Measurements from ENCODE around the gene CAMTA2. TPM values are rescaled to one million over a fixed set of nuclear protein-coding genes. Genes with fewer than 3 reads are reported as not detected.

CAMTA2 gene
- total RNA-seq, 4 donors from 2014 or later: 6.9 to 19.6 (median 13.4) TPM

- WGBS, 2 donors: 73 to 86% methylated on average over 1 to 2 of the region's 4 CpGs
- no peak overlapping the region for H3K27ac ChIP-seq
- H3K36me3 ChIP-seq: no peaks in the 10 kb centered on the region
- intact Hi-C loops (cut with DNase I): no loop called here
- no peak for DNase-seq
- H3K9me3 ChIP-seq: no peaks in the 10 kb centered on the region
- no peaks in the 10 kb centered on the region for H3K27me3 ChIP-seq
- no peak overlapping the region for H3K4me3 ChIP-seq
- peaks cover 0 to 7% (median 0%) of the 10 kb centered on the region in 3 donors for H3K4me1 ChIP-seq
- TF ChIP-seq CTCF (IDR thresholded peaks at IDR 0.05): no peak
- TF ChIP-seq POLR2A (IDR thresholded peaks at IDR 0.05): no peak
Observed at GRCh38 chr17:4921320-4921719, 66.2 kb downstream of the CAMTA2 start.

- no peak for DNase-seq
- 50 to 66% methylated on average over 10 of the region's 10 CpGs for WGBS, 2 donors
- Histone ChIP-seq H3K27me3 (no peaks in the 10 kb centered on the region), H3K9me3 (no peaks in the 10 kb centered on the region), H3K27ac (peak overlapping the region in 1 of 4 donors; percentile 29), H3K36me3 (no peaks in the 10 kb centered on the region), H3K4me3 (no peak overlapping the region), H3K4me1 (peaks cover 0 to 7% (median 0%) of the 10 kb centered on the region in 3 donors)
- intact Hi-C loops (cut with DNase I): no loop called here
- no peak for TF ChIP-seq POLR2A (IDR thresholded peaks at IDR 0.05)
- TF ChIP-seq CTCF (IDR thresholded peaks at IDR 0.05): no peak
Observed at GRCh38 chr17:4920351-4921048, 67.0 kb downstream of the CAMTA2 start.

- Histone ChIP-seq H3K36me3 (no peaks in the 10 kb centered on the region), H3K27me3 (no peaks in the 10 kb centered on the region), H3K4me1 (peaks cover 0 to 7% (median 0%) of the 10 kb centered on the region in 3 donors), H3K9me3 (no peaks in the 10 kb centered on the region), H3K4me3 (no peak overlapping the region), H3K27ac (no peak overlapping the region)
- TF ChIP-seq CTCF (IDR thresholded peaks at IDR 0.05) (no peak), POLR2A (IDR thresholded peaks at IDR 0.05) (no peak)
- intact Hi-C loops (cut with DNase I): no loop called here
- 67 to 75% methylated on average over 8 of the region's 8 CpGs for WGBS, 2 donors
- no peak for DNase-seq
Observed at GRCh38 chr17:4919511-4920047, 67.9 kb downstream of the CAMTA2 start.

Small RNAs within 50 kb of the gene (small RNA-seq; reads per million reads assigned to genes)
- gene MIR6864: 0 reads per million in 4 donors
- gene MIR6865: 0 to 0.21 (median 0.14) reads per million in 4 donors

Other genes with a start within 250 kb of the CAMTA2 start
- gene ZMYND15, start 247.8 kb downstream of the CAMTA2 start, total RNA-seq: 1 to 10 TPM in 2 of 4 donors, not detected in 2; 1.1 to 1.7 TPM
- 10 to 100 TPM; 15.2 to 28.2 (median 19.5) TPM for gene CXCL16, start 247.7 kb downstream of the CAMTA2 start, total RNA-seq
- not detected for gene TM4SF5, start 215.8 kb downstream of the CAMTA2 start, total RNA-seq
- gene VMO1, start 201.3 kb downstream of the CAMTA2 start, total RNA-seq: 1 to 10 TPM in 3 of 4 donors, not detected in 1; 1.3 to 5.2 (median 1.5) TPM
- gene GLTPD2, start 198.7 kb downstream of the CAMTA2 start, total RNA-seq: 1 to 10 TPM in 3 of 4 donors, not detected in 1; 1.1 to 2.0 (median 1.1) TPM
- 100 to 1,000 TPM; 154 to 216 (median 201) TPM for gene PSMB6, start 191.5 kb downstream of the CAMTA2 start, total RNA-seq
- gene PLD2, start 180.5 kb downstream of the CAMTA2 start, total RNA-seq: 100 to 1,000 TPM in 1 of 4 donors, 10 to 100 TPM in 3; 38.7 to 114 (median 86.7) TPM
- 100 to 1,000 TPM in 3 of 4 donors, 10 to 100 TPM in 1; 50.1 to 156 (median 117) TPM for gene MINK1, start 154.3 kb downstream of the CAMTA2 start, total RNA-seq
- gene C17orf107, start 88.1 kb downstream of the CAMTA2 start, total RNA-seq: 1 to 10 TPM in 1 of 4 donors, under 1 TPM in 3; 0.27 to 2.7 (median 0.92) TPM
- gene CHRNE, start 84.6 kb downstream of the CAMTA2 start, total RNA-seq: under 1 TPM in 1 of 4 donors, not detected in 3; 0.57 TPM
- gene GP1BA, start 55.4 kb downstream of the CAMTA2 start, total RNA-seq: not detected
- 10 to 100 TPM; 29.3 to 54.2 (median 42.2) TPM for gene SLC25A11, start 47.6 kb downstream of the CAMTA2 start, total RNA-seq
- 10 to 100 TPM; 42.3 to 57.4 (median 54.2) TPM for gene RNF167, start 47.4 kb downstream of the CAMTA2 start, total RNA-seq
- 100 to 1,000 TPM; 520 to 970 (median 715) TPM for gene PFN1, start 39.1 kb downstream of the CAMTA2 start, total RNA-seq
- 1 to 10 TPM in 2 of 4 donors, under 1 TPM in 1, not detected in 1; 0.31 to 3.6 (median 1.5) TPM for gene ENO3, start 36.6 kb downstream of the CAMTA2 start, total RNA-seq
- 10 to 100 TPM; 34.5 to 48.8 (median 39.5) TPM for gene SPAG7, start 19.9 kb downstream of the CAMTA2 start, total RNA-seq
- 1 to 10 TPM in 1 of 4 donors, under 1 TPM in 1, not detected in 2; 0.31 to 1.1 TPM for gene INCA1, start 9.8 kb upstream of the CAMTA2 start, total RNA-seq
- gene KIF1C, start 10.3 kb upstream of the CAMTA2 start, total RNA-seq: 10 to 100 TPM; 66.9 to 93.3 (median 81.7) TPM
- 1 to 10 TPM in 2 of 4 donors, under 1 TPM in 2; 0.26 to 1.4 (median 1.1) TPM for gene SLC52A1, start 47.8 kb upstream of the CAMTA2 start, total RNA-seq
- gene ZFP3, start 90.8 kb upstream of the CAMTA2 start, total RNA-seq: 1 to 10 TPM; 1.4 to 6.1 (median 2.3) TPM
- gene ZNF232, start 124.2 kb upstream of the CAMTA2 start, total RNA-seq: 1 to 10 TPM; 4.5 to 7.8 (median 5.8) TPM
- gene USP6, start 128.4 kb upstream of the CAMTA2 start, total RNA-seq: under 1 TPM in 2 of 4 donors, not detected in 2; under 0.01 to 0.09 TPM
- 10 to 100 TPM in 1 of 4 donors, 1 to 10 TPM in 3; 2.0 to 13.4 (median 5.1) TPM for gene ZNF594, start 204.2 kb upstream of the CAMTA2 start, total RNA-seq
- gene SCIMP, start 247.2 kb upstream of the CAMTA2 start, total RNA-seq: 1 to 10 TPM in 2 of 4 donors, under 1 TPM in 2; 0.45 to 3.7 (median 1.2) TPM

All from esophagus squamous epithelium (tissue), 5 donors.